ENCODE data around the gene LRRC28.

- TF ChIP-seq CTCF (conservative IDR thresholded peaks at IDR 0.05; ENCODE audit: low read depth, low read length) (peak; percentile 32; the same call in 1 of the 2 replicates), EZH2 (IDR thresholded peaks at IDR 0.05; ENCODE audit: borderline replicate concordance, low read depth, low read length, poor library complexity, severe bottlenecking) (no peak)
These were observed 133.9 kb downstream of the LRRC28 start for GRCh38 chr15:99385005-99385669.
